ENCODE measurements around the gene PTTG1IP. TPM values are rescaled to one million over a fixed set of nuclear protein-coding genes. Genes with fewer than 3 reads are reported as not detected.
A peak's percentile ranks its signal among the peaks of the same experiment; 100 is the strongest.

The PTTG1IP gene
- polyA plus RNA-seq, 4 donors = 187 to 301 (median 285) TPM

- no peak for DNase-seq (ENCODE audit: low read depth in 4 of 4, low spot score in 3 of 4)
Observed at GRCh38 chr21:44814498-44815023, 58.9 kb downstream of the PTTG1IP start.

GRCh38 chr21:44813727-44814126 lies 59.8 kb downstream of the PTTG1IP start:
- no peak for DNase-seq (ENCODE audit: low read depth in 4 of 4, low spot score in 3 of 4)

GRCh38 chr21:44813149-44813548 lies 60.3 kb downstream of the PTTG1IP start:
- DNase-seq (ENCODE audit: low read depth in 4 of 4, low spot score in 3 of 4) = no peak

GRCh38 chr21:44812640-44813039 lies 60.9 kb downstream of the PTTG1IP start:
- DNase-seq (ENCODE audit: low read depth in 4 of 4, low spot score in 3 of 4) = no peak

- DNase-seq (ENCODE audit: low read depth in 4 of 4, low spot score in 3 of 4) = no peak
Observed at GRCh38 chr21:44810779-44811178, 62.7 kb downstream of the PTTG1IP start.

GRCh38 chr21:44805859-44806258 lies 67.6 kb downstream of the PTTG1IP start:
- DNase-seq (ENCODE audit: low read depth in 4 of 4, low spot score in 3 of 4) = no peak

GRCh38 chr21:44805226-44805625 lies 68.3 kb downstream of the PTTG1IP start:
- no peak for DNase-seq (ENCODE audit: low read depth in 4 of 4, low spot score in 3 of 4)

GRCh38 chr21:44804762-44805161 lies 68.7 kb downstream of the PTTG1IP start:
- DNase-seq (ENCODE audit: low read depth in 4 of 4, low spot score in 3 of 4) = no peak

- DNase-seq (ENCODE audit: low read depth in 4 of 4, low spot score in 3 of 4) = no peak
Observed at GRCh38 chr21:44803651-44804050, 69.8 kb downstream of the PTTG1IP start.

GRCh38 chr21:44802396-44803153 lies 70.9 kb downstream of the PTTG1IP start:
- no peak for DNase-seq (ENCODE audit: low read depth in 4 of 4, low spot score in 3 of 4)

GRCh38 chr21:44801468-44802395 lies 71.8 kb downstream of the PTTG1IP start, which contains the start of gene UBE2G2:
UBE2G2 (minus strand) TSS chr21:44801820; CDS start chr21:44801748, 72 bp downstream.
- peak in 3 of 4 donors; percentile 48 to 64 (median 62) for DNase-seq (ENCODE audit: low read depth in 4 of 4, low spot score in 3 of 4)

GRCh38 chr21:44800971-44801467 lies 72.5 kb downstream of the PTTG1IP start:
- no peak for DNase-seq (ENCODE audit: low read depth in 4 of 4, low spot score in 3 of 4)

GRCh38 chr21:44800103-44800502 lies 73.4 kb downstream of the PTTG1IP start:
- no peak for DNase-seq (ENCODE audit: low read depth in 4 of 4, low spot score in 3 of 4)

- no peak for DNase-seq (ENCODE audit: low read depth in 4 of 4, low spot score in 3 of 4)
Observed at GRCh38 chr21:44799646-44800045, 73.8 kb downstream of the PTTG1IP start.

Other genes starting within 250 kb of the PTTG1IP start
- gene KRTAP10-9, start 246.6 kb downstream of the PTTG1IP start, polyA plus RNA-seq (ENCODE audit: insufficient read length in 4 of 4) = not detected
- gene KRTAP10-10, start 236.3 kb downstream of the PTTG1IP start, polyA plus RNA-seq (ENCODE audit: insufficient read length in 4 of 4) = not detected
- not detected for gene KRTAP10-11, start 227.3 kb downstream of the PTTG1IP start, polyA plus RNA-seq (ENCODE audit: insufficient read length in 4 of 4)
- not detected for gene KRTAP12-4, start 219.0 kb downstream of the PTTG1IP start, polyA plus RNA-seq (ENCODE audit: insufficient read length in 4 of 4)
- not detected for gene KRTAP12-3, start 215.8 kb downstream of the PTTG1IP start, polyA plus RNA-seq (ENCODE audit: insufficient read length in 4 of 4)
- gene KRTAP12-2, start 206.8 kb downstream of the PTTG1IP start, polyA plus RNA-seq (ENCODE audit: insufficient read length in 4 of 4) = not detected
- gene KRTAP12-1, start 191.5 kb downstream of the PTTG1IP start, polyA plus RNA-seq (ENCODE audit: insufficient read length in 4 of 4) = not detected
- gene KRTAP10-12, start 176.5 kb downstream of the PTTG1IP start, polyA plus RNA-seq (ENCODE audit: insufficient read length in 4 of 4) = not detected
- gene TSPEAR, start 162.1 kb downstream of the PTTG1IP start, polyA plus RNA-seq (ENCODE audit: insufficient read length in 4 of 4) = 1 to 10 TPM in 2 of 4 donors, under 1 TPM in 2; 0.08 to 1.1 (median 0.74) TPM
- 100 to 1,000 TPM in 1 of 4 donors, 10 to 100 TPM in 3; 58.6 to 134 (median 81.8) TPM for gene UBE2G2, start 71.9 kb downstream of the PTTG1IP start, polyA plus RNA-seq (ENCODE audit: insufficient read length in 4 of 4)
- 100 to 1,000 TPM; 105 to 126 (median 111) TPM for gene SUMO3, start 55.6 kb downstream of the PTTG1IP start, polyA plus RNA-seq (ENCODE audit: insufficient read length in 4 of 4)
- 10 to 100 TPM in 3 of 4 donors, 1 to 10 TPM in 1; 7.3 to 18.8 (median 13.6) TPM for gene ITGB2, start 47.2 kb upstream of the PTTG1IP start, polyA plus RNA-seq (ENCODE audit: insufficient read length in 4 of 4)
- gene SLX9, start 66.3 kb upstream of the PTTG1IP start, polyA plus RNA-seq (ENCODE audit: insufficient read length in 4 of 4) = 10 to 100 TPM; 10.3 to 27.6 (median 12.4) TPM
- gene ADARB1, start 200.9 kb upstream of the PTTG1IP start, polyA plus RNA-seq (ENCODE audit: insufficient read length in 4 of 4) = 10 to 100 TPM; 16.0 to 19.8 (median 17.3) TPM

Data from left renal pelvis (tissue), 4 donors.